HS-27A (cell line): ENCODE results near the gene ZNF496.

Experiments
- DNase-seq: peaks from one replicate; pipeline ENCODE4 v3.0.0-alpha.2; 2012; ENCODE audit warnings: low read depth, missing footprints

ZNF496 gene

GRCh38 chr1:247328311-247328710 is 3.4 kb downstream of the ZNF496 start:
- DNase-seq, result no peak

DNA sequence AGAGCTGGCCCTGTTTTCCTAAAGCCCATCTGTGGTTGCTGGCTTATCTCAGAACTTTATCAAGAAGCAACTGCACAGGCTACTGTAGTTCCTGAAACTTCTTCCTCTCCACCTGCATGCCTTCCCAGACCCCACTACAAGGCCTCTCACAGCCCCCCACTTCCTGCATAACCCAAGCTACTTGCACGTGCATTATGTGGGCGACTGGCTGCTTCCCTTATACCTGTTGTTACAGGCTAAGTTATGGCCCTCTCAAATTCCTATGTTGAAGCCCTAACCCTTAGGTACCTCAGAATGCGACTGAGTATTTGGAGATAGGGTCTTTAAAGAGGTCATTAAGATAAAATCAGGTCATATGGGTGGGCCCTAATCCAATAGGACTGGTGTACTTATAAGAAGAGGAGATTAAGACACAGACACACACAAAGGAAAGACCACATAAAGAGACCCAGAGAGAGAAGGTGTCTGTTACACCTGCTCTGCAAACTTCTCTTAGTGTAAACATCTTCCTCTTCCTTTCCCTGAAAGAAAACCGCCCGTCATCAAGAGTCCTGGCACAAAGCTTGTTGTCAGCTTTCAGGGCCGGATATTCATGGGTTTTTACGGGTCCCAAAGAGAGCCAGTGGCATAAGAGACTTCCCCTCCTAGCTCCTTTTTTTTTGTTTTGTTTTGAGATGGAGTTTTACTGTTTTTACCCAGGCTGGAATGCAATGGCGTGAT is 5.1 kb downstream of the ZNF496 start:
- no peak for DNase-seq

DNA sequence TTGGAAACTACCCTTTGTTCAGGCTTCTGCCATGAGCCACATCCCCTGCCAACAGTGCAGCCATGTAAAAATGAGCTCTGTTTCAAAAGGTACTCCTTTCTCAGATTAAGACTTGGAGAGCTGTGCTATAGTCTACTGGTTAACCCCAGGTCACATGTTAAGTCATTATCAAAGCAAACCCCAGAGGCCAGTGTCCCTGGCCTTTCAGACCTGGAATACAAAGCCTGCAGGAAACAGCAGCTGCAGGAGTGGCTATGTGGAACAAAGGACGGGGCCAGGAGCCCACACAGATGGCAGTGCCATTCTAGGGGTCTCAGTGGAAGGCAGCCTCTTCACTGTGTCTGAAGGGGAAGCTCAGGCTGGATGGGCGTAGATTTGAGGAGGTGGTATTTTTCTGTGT is 6.7 kb downstream of the ZNF496 start:
- DNase-seq, result no peak

GRCh38 chr1:247324204-247324787 is 7.4 kb downstream of the ZNF496 start:
- no peak for DNase-seq

DNA sequence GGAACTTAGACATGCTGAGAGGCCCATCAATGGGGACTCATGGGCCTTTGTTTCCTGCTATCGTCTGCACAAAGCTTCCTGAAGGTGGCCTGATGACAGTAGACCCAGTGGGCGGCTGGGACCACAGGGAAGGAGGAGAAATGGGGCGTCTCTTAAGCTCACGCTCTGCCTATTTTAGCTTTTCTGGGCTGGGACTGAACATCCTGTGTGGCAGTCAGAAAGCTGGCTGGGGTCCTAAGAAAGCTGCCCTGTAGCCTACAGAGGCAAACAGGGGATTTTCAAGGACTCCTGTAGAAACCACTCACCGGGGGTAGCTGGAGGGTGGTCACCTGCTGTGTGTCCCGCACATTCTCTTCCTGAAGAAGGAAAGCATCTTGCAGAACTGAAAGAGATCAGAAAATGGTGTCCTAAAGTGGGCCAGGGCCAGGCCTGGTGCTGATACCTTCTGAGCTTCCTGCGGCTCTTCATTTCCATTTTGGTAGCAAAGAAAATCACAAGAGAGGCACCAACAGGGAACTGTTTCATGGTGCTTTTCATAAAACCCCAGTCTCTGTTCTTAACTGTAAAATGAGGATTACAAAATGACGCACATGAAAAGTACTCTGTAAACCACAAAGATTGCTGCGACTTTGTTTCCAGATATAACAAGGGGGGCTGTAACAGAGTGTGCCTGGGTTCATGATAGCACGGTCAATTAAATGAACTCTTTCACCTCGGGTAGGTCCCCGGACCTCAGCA is 8.6 kb downstream of the ZNF496 start:
- no peak for DNase-seq

- DNase-seq, result no peak
Observed at GRCh38 chr1:247322442-247322841, 9.2 kb downstream of the ZNF496 start.

- DNase-seq, result no peak
Observed at GRCh38 chr1:247317702-247318101, 14.0 kb downstream of the ZNF496 start.

DNA sequence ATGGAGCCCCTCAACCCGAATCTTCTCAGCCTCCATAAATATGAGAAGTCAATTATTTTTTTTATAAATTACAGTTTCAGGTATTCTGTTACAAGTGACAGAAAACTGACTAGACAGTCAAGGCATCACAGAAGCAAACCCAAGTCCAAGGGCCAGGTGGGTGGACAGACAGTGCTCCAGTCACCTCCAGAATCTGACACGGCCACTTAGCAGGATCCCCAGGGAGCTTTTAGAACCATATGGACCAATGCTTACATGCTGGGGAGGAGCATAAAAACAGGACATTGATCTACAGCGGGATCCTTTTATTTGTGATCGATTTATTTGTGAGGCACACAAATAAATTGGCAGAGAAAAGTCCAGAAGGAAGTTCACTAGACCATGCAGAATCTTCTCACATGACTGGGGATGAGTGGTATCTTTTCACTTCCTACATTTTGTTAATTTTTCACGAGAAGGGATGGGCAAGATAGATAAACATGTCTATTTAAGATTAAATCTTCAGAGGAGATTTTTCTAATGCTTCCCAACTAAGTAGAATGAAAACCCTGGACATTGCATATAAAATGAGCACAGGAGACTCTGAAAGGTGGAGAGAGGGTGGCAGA is 15.0 kb downstream of the ZNF496 start:
- no peak for DNase-seq

- DNase-seq, result no peak
Observed at GRCh38 chr1:247304031-247304430, 27.6 kb downstream of the ZNF496 start.

GRCh38 chr1:247303216-247303615 is 28.5 kb downstream of the ZNF496 start:
- DNase-seq, result no peak

DNA sequence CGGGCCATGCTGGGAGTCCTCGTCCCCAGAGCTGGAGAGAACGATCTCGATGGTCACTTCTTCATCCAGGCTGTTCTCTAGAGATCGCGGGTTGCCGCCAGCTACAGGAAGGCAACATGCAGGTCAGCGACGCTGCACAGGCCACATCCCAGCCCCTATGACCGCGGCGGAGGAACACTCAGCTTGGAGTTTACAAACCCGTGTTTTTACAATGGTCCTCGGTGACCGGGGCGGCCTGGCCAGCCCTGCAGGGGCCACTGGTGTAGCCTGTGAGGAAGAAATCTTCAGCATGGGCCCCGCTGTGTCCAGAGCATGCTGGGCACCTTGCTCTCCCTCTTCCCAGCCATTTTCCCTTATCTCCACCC is 30.5 kb downstream of the ZNF496 start:
- no peak for DNase-seq

DNA sequence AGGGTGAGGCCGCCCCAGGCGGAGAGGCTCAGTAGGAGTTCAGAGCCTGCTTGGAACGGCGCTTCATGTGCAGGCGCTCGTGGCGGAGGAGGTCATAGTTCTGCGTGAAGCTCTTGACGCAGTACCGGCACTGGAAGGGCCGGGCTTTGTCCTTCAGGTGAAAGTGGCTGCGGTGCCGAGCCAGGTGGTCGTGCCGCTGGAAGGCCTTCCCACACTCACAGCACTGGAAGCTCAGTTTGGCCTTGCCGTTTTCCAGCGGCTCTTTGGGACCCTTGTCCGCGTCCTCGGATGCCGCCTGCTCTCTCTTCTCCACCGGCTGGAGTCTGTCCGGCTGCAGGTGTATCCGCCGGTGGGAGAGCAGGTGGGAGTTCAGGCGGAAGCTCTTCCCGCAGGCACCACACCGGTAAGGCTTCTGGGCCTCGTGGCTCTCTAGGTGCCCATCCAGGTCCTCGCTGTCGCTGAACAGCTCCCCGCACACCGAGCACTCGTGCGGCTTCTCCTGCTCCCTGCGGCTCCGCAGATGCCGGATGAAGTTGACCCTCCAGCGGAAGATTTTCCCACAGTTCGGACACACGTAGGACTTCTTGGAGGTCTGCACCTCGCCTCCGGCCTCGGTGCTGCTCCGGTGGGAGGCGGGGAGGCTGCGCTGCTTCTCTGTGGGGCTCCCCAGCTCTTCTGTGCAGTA is 31.0 kb downstream of the ZNF496 start:
- DNase-seq, result no peak

GRCh38 chr1:247299723-247300381 is 31.8 kb downstream of the ZNF496 start:
- DNase-seq, result no peak

GRCh38 chr1:247298701-247299100 is 33.0 kb downstream of the ZNF496 start:
- no peak for DNase-seq

DNA sequence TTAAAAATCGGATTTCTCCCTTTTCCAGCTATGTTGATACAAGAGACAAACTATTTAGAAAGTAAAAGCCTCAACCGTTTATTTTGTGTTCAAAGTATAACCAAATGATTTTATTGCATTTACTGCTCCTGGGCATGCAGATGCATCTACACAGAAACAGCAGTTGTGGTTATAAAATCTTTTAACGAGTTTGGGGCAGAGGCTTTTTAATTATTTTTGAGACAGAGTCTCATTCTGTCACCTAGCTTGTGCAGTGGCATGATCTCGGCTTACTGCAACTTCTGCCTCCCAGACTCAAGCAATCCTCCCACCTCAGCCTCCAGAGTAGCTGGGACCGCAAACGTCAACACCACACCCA is 33.6 kb downstream of the ZNF496 start:
- DNase-seq, result no peak

- DNase-seq, result no peak
Observed at GRCh38 chr1:247297263-247298123, 34.2 kb downstream of the ZNF496 start.

GRCh38 chr1:247296599-247297180 is 35.0 kb downstream of the ZNF496 start:
- no peak for DNase-seq

GRCh38 chr1:247295746-247296145 is 35.9 kb downstream of the ZNF496 start:
- no peak for DNase-seq

- no peak for DNase-seq
Observed at GRCh38 chr1:247295274-247295684, 36.4 kb downstream of the ZNF496 start.

- no peak for DNase-seq
Observed at GRCh38 chr1:247294282-247294681, 37.4 kb downstream of the ZNF496 start.

- DNase-seq, result no peak
Observed at GRCh38 chr1:247293047-247293446, 38.6 kb downstream of the ZNF496 start.
